Measurements from ENCODE around the gene PKD1L1. TPM values are rescaled to one million over a fixed set of nuclear protein-coding genes. Genes with fewer than 3 reads are reported as not detected.

Gene PKD1L1
- total RNA-seq, 4 donors from 2014 or later, result 0.06 to 0.19 (median 0.13) TPM; not detected in 1

- Histone ChIP-seq H3K4me1 (peaks cover 11 to 46% (median 29%) of the 10 kb centered on the region in 3 donors), H3K27ac (peak overlapping the region; percentile 49 to 76 (median 56)), H3K4me3 (peak overlapping the region in 1 of 4 donors; percentile 27), H3K27me3 (peaks cover 0 to 30% (median 0%) of the 10 kb centered on the region in 4 donors), H3K9me3 (no peaks in the 10 kb centered on the region), H3K36me3 (no peaks in the 10 kb centered on the region)
- intact Hi-C loops (cut with DNase I), result no loop called here
- no peak for TF ChIP-seq POLR2A (IDR thresholded peaks at IDR 0.05)
- TF ChIP-seq, protein P1, sequence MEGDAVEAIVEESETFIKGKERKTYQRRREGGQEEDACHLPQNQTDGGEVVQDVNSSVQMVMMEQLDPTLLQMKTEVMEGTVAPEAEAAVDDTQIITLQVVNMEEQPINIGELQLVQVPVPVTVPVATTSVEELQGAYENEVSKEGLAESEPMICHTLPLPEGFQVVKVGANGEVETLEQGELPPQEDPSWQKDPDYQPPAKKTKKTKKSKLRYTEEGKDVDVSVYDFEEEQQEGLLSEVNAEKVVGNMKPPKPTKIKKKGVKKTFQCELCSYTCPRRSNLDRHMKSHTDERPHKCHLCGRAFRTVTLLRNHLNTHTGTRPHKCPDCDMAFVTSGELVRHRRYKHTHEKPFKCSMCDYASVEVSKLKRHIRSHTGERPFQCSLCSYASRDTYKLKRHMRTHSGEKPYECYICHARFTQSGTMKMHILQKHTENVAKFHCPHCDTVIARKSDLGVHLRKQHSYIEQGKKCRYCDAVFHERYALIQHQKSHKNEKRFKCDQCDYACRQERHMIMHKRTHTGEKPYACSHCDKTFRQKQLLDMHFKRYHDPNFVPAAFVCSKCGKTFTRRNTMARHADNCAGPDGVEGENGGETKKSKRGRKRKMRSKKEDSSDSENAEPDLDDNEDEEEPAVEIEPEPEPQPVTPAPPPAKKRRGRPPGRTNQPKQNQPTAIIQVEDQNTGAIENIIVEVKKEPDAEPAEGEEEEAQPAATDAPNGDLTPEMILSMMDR (IDR thresholded peaks at IDR 0.05), result no peak
- DNase-seq, result no peak
- WGBS, 2 donors, result 16 to 35% methylated on average over 7 to 9 of the region's 11 CpGs
These were observed 161.6 kb downstream of the PKD1L1 start for GRCh38 chr7:47786557-47787248.

DNA sequence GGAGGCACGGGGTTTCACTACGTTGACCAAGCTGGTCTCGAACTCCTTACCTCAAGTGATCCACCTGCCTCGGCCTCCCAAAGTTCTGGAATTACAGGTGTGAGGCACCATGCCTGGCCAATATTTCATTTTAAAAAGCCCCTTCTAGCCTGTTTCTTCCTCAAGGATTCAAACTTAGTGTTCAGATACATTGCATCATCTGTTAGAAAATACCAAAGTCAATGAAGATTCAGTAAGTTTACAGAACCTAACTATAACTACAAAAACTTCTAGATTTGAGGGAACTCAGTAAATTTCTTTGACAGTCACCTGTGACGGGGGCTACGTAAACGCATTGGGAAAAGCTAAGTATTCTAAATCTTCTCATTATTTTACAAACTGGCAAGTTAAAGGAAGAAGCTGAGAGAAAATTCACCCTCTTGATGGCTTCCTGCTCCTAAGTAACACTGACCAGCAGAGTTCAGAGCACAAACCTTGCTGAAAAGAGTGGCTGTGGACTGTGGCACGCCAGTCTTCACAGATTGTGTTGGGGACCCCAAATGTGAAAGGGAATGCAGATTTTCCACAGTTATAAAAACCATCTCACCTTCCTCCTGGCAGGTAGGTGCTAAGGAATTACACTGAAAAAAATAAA lies 162.2 kb downstream of the PKD1L1 start:
- intact Hi-C loops (cut with DNase I), result no loop called here
- no peak for TF ChIP-seq POLR2A (IDR thresholded peaks at IDR 0.05)
- TF ChIP-seq, protein P1 (IDR thresholded peaks at IDR 0.05), result no peak
- H3K27ac ChIP-seq, result peak overlapping the region in 3 of 4 donors; percentile 50 to 76 (median 57)
- WGBS, 2 donors, result 67 to 77% methylated on average over 8 of the region's 8 CpGs
- no peak for DNase-seq
- H3K4me1 ChIP-seq, result peaks cover 11 to 46% (median 29%) of the 10 kb centered on the region in 3 donors
- H3K27me3 ChIP-seq, result peaks cover 0 to 32% (median 0%) of the 10 kb centered on the region in 4 donors
- H3K4me3 ChIP-seq, result no peak overlapping the region
- no peaks in the 10 kb centered on the region for H3K36me3 ChIP-seq
- H3K9me3 ChIP-seq, result no peaks in the 10 kb centered on the region

DNA sequence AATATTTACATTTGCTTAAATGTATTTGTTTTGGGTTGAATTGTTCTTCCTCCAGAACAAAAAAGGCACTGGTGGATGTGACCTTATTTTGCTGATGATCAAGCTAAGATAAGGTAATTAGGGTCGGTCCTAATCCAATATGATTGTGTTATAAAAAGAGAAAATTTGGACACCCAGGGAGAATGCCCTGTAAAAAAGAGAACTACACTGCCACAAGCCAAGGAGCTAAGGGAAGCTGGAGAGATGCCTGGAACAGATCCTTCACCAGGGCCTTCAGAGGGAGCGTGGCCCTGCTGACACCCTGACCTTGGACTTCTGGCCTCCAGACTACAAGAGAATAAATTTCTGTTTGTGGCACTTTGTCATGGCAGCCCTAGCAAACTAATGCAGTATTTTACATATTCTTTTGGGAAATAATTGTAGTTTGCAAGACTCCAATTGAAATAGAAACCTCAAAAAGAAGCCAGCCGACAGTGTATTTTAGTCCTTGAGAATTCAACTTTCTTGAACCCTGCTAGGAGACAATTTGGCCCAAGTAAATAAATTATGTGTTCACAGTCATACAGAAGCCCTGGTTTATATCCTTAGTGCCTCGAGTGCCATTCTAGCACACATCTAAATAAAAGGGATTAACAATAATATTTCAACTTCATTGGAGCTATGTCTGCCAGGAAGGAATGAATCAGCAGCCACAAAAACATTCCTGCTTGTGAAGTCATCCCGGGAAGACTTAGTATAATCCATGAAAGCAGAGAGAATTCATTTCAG lies 164.6 kb downstream of the PKD1L1 start:
- H3K9me3 ChIP-seq, result no peaks in the 10 kb centered on the region
- intact Hi-C loops (cut with DNase I), result no loop called here
- WGBS, 2 donors, result 25 to 33% methylated on average over 5 of the region's 5 CpGs
- peak overlapping the region; percentile 42 to 68 (median 54) for H3K27ac ChIP-seq
- H3K27me3 ChIP-seq, result peaks cover 0 to 42% (median 0%) of the 10 kb centered on the region in 4 donors
- TF ChIP-seq, protein P1 (IDR thresholded peaks at IDR 0.05), result no peak
- TF ChIP-seq POLR2A (IDR thresholded peaks at IDR 0.05), result no peak
- no peak overlapping the region for H3K4me3 ChIP-seq
- no peaks in the 10 kb centered on the region for H3K36me3 ChIP-seq
- H3K4me1 ChIP-seq, result peaks cover 11 to 46% (median 29%) of the 10 kb centered on the region in 3 donors
- DNase-seq, result no peak

- H3K4me1 ChIP-seq, result peaks cover 11 to 46% (median 29%) of the 10 kb centered on the region in 3 donors
- WGBS, 2 donors, result 82 to 92% methylated on average over 4 of the region's 4 CpGs
- no peak for TF ChIP-seq POLR2A (IDR thresholded peaks at IDR 0.05)
- TF ChIP-seq, protein P1 (IDR thresholded peaks at IDR 0.05), result no peak
These were observed 165.5 kb downstream of the PKD1L1 start for GRCh38 chr7:47782792-47783191.

More at GRCh38 chr7:47782792-47783191, 165.5 kb downstream of the PKD1L1 start:
- Histone ChIP-seq H3K27me3 (peaks cover 0 to 44% (median 0%) of the 10 kb centered on the region in 4 donors), H3K36me3 (no peaks in the 10 kb centered on the region), H3K9me3 (no peaks in the 10 kb centered on the region), H3K4me3 (no peak overlapping the region), H3K27ac (no peak overlapping the region)
- DNase-seq, result no peak
- intact Hi-C loops (cut with DNase I), result no loop called here
